HG02870 (cell line): Measurements from ENCODE around the gene CFAP157.

Experiments
- ATAC-seq: cut with Tn5 transposase; IDR thresholded peaks from one replicate; pipeline ENCODE4 v1.9.1; 2021; ENCODE audit warnings: mild to moderate bottlenecking, moderate library complexity; ENCODE audit not compliant: unreplicated experiment

CFAP157 gene

GRCh38 chr9:127714951-127715469 lies 8.2 kb downstream of the CFAP157 start:
- ATAC-seq = no peak

GRCh38 chr9:127715470-127716337 lies 8.9 kb downstream of the CFAP157 start, which contains the start of the genes PTRH1 and TTC16:
TSS of gene PTRH1 (minus strand) at chr9:127715663. CDS start at chr9:127715639, 24 bp downstream.
TSS of gene TTC16 (plus strand) at chr9:127716079. CDS start at chr9:127716146, 67 bp downstream.
- peak; percentile 91 for ATAC-seq

- ATAC-seq = no peak
Observed at GRCh38 chr9:127716412-127716811, 9.6 kb downstream of the CFAP157 start.

GRCh38 chr9:127717766-127718165 lies 11.0 kb downstream of the CFAP157 start:
- no peak for ATAC-seq

GRCh38 chr9:127720031-127720864 lies 13.5 kb downstream of the CFAP157 start:
- ATAC-seq = no peak

- ATAC-seq = no peak
Observed at GRCh38 chr9:127720865-127721227, 14.1 kb downstream of the CFAP157 start.

GRCh38 chr9:127721391-127721821 lies 14.6 kb downstream of the CFAP157 start:
- no peak for ATAC-seq

- no peak for ATAC-seq
Observed at GRCh38 chr9:127722055-127722745, 15.4 kb downstream of the CFAP157 start.

- no peak for ATAC-seq
Observed at GRCh38 chr9:127723013-127723412, 16.2 kb downstream of the CFAP157 start.

- ATAC-seq = no peak
Observed at GRCh38 chr9:127723444-127723843, 16.7 kb downstream of the CFAP157 start.

GRCh38 chr9:127724012-127724411 lies 17.2 kb downstream of the CFAP157 start:
- ATAC-seq = no peak

GRCh38 chr9:127726871-127727270 lies 20.1 kb downstream of the CFAP157 start:
- no peak for ATAC-seq

GRCh38 chr9:127728808-127729207 lies 22.0 kb downstream of the CFAP157 start:
- no peak for ATAC-seq

- no peak for ATAC-seq
Observed at GRCh38 chr9:127729522-127730256, 22.9 kb downstream of the CFAP157 start.

GRCh38 chr9:127730262-127730661 lies 23.5 kb downstream of the CFAP157 start:
- ATAC-seq = no peak

GRCh38 chr9:127730799-127731410 lies 24.1 kb downstream of the CFAP157 start:
- ATAC-seq = no peak

GRCh38 chr9:127731938-127732337 lies 25.1 kb downstream of the CFAP157 start:
- ATAC-seq = no peak

- no peak for ATAC-seq
Observed at GRCh38 chr9:127732444-127732843, 25.7 kb downstream of the CFAP157 start.

- no peak for ATAC-seq
Observed at GRCh38 chr9:127733614-127734013, 26.8 kb downstream of the CFAP157 start.
